GM18951 (cell line): ENCODE data around the gene NEURL1.

Experiments
- POLR2A ChIP-seq: IDR thresholded peaks from 4 replicates; pipeline ENCODE4 v1.6.1; 2011; ENCODE audit warnings: mild to moderate bottlenecking; ENCODE audit not compliant: insufficient read length, insufficient read depth; ENCODE audit errors: extremely low read depth
- in situ Hi-C: fragments of 300-500 bp; cut with MboI; formaldehyde crosslinking; loops from one replicate; pipeline ENCODE4 v1.12.0; 2022; ENCODE audit warnings: low sequenced_read_pairs, mixed read lengths, inconsistent platforms; ENCODE audit not compliant: unreplicated experiment

NEURL1 gene

DNA sequence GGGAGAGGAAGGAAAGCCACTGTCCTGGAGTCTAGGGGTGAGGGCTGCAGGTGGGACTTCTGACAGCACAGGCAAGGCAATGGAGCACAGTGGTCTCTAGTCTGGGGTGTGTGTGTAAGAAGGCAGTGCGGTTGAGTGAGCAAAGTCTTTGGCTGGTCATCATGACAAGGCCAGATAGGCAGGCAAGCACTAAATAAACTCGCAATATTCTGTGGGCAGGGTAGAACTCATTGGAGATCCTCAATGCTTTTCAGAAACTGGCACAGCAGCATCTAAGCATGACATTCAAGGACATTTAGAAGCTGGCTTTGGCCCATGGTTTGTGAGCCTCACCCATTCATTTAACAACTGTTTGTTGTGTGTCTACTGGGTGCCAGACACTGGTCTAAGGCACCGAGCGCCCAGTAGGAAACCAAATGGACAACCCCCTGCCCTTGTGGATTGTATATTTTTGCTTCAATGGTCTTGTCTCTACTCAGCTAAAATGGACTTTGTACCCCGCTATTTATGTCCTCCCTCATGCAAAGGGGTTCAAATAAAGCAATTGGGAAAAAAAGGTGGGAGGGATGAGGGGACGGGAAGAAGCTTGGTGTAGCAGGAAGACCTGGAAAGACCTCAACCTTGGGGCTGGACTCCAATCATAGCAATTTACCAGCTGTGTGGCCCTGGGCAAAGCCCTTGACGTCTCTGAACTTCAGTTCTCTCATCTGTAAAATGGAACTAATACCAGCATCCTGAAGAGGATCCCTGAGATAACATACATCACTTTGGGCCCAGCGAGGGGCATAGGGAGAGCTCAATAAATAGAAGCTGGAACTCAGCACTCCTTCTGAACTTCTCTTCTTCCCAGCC is 116.0 kb downstream of the NEURL1 start:
- no peak for TF ChIP-seq POLR2A
- in situ Hi-C loops, result loop anchor here (10.0 kb wide), 1 partner anchor 65 kb away; no protein-coding TSS in a partner anchor

GRCh38 chr10:103610083-103610472 is 116.6 kb downstream of the NEURL1 start:
- no peak for TF ChIP-seq POLR2A
- in situ Hi-C loops, result no loop called here

DNA sequence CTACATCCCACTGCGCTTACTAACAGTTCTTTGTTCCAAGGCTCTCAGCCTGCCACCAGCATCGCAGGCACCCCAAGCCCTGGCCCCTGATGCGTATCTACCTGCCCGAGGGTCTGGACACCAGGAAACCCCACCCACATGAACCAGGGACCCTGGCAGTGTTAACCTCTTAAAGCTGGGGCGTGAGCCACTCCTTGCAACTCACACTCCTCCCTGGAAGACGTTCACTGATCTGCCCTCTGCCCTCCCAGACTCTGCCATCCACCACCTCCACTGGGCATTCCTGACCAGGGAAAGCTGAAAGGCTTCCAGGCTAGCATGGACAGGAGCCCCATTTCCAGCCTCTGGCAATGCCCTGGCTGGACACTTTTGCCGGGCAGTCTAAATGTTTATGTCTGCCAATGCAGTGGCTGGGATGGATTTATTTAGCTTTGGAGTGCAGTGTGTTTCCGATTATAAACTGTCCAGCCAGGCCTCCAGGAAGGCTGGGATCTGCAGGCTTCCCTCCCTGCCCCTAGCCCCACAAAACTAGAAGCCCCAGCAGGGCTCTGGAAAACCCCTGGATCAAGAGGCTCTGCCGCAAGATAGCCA is 117.5 kb downstream of the NEURL1 start:
- in situ Hi-C loops, result no loop called here
- no peak for TF ChIP-seq POLR2A

- in situ Hi-C loops, result no loop called here
- no peak for TF ChIP-seq POLR2A
Observed at GRCh38 chr10:103612462-103613365, 119.2 kb downstream of the NEURL1 start.

- TF ChIP-seq POLR2A, result no peak
- in situ Hi-C loops, result no loop called here
Observed at GRCh38 chr10:103613616-103614015, 120.1 kb downstream of the NEURL1 start.

GRCh38 chr10:103614306-103615158 is 121.0 kb downstream of the NEURL1 start:
- TF ChIP-seq POLR2A, result no peak
- in situ Hi-C loops, result no loop called here

- in situ Hi-C loops, result no loop called here
- TF ChIP-seq POLR2A, result no peak
Observed at GRCh38 chr10:103616705-103617601, 123.4 kb downstream of the NEURL1 start.

DNA sequence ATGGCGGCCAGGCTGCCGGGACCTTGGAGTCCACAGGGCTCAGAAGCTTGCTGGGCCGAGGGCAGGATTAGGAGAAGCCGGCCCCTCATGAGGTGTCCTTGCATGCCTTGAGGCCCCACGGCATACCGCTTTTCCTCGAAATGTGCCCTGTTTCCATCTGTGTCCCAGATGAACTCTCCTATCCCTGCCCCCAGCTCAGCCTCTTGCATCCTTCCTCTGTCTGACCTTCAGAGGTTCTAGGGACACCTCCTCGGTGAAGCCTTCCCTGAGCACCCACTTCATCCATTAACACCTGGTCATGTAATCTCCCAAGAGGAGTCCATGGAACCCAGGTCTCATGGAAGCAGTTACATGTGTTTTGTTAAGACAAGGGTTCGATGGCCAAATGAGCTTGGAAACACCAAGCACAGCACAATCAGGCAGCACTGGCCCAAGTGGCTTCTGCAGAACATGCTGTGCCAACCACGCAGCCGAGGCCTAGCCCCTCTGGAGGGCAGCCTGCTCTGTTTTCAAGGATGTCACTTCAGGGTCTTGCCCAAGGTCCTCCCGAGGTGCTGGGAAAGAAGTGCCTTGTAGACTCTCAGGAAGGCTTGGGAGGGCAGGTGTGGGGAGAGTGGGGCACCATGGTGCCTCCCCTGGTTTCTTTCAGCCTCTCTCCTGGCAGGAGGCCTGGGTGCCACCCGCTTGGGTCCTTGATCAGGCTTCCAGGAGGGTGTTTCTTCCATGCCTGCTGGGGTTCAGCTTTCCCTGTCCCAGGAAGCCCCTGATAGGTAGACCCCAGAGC is 124.3 kb downstream of the NEURL1 start:
- TF ChIP-seq POLR2A, result no peak
- in situ Hi-C loops, result no loop called here

DNA sequence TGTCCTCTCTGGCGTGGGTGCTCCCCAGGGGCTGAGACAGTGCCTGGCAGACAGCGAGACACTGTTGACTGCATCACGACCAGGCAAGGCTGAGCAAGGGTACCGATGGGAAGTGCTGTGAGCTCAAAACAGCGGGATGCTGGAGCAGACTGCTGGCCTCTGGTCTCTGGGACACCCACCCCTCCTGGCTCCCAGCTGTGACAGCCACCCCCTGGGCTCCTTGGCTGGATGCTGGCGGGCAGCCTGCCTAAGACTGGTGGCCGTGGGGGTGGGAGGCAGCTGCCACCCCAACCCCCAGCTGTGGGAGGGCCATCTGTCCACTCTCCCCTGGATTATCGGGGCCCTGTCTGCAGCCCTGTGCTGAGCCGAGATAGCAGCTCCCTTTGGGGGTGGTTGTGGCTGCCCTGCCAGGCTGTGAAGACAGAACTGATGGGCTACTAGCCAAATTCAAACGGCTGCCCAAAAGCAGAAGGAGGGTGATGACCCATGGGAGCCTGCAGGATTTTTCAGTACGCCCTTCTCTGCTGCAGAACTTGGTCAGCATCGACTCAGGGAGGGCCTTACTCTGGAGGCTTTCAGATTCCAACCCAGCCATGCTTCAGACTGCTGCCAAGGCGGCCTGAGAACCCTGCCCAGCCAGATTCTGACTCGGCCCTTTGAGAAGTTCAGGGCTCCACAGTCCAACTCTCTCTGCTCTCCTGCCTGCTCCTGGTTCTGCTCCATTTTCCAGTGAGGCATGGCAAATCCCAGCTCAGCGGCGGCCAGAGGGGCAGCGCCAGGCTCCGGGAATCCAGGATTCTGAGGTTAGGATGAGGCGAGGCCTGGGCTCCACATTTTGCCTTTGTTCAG is 125.3 kb downstream of the NEURL1 start:
- no peak for TF ChIP-seq POLR2A

More for the DNA sequence above, 125.3 kb downstream of the NEURL1 start:
- in situ Hi-C loops, result no loop called here
